Tongue (tissue), 2 donors: ENCODE data around the gene WNK2. TPM values are rescaled to one million over a fixed set of nuclear protein-coding genes. Genes with fewer than 3 reads are reported as not detected.
"Not testable (repeated sequence)": the region's sequence is repeated elsewhere in the genome, so short reads cannot be mapped to it uniquely, and the experiment has no call there.

Source experiments
- DNase-seq: peaks from one replicate; pipeline ENCODE4 v3.0.0-alpha.2; 2015
- total RNA-seq: library from RNA; depleted of rRNA; stranded (reverse); fragments of >200 nt; gene quantifications from one replicate; pipeline ENCODE4 v1.2.3, GENCODE V29; 2014

Gene WNK2
- total RNA-seq = 31.2 TPM

DNA sequence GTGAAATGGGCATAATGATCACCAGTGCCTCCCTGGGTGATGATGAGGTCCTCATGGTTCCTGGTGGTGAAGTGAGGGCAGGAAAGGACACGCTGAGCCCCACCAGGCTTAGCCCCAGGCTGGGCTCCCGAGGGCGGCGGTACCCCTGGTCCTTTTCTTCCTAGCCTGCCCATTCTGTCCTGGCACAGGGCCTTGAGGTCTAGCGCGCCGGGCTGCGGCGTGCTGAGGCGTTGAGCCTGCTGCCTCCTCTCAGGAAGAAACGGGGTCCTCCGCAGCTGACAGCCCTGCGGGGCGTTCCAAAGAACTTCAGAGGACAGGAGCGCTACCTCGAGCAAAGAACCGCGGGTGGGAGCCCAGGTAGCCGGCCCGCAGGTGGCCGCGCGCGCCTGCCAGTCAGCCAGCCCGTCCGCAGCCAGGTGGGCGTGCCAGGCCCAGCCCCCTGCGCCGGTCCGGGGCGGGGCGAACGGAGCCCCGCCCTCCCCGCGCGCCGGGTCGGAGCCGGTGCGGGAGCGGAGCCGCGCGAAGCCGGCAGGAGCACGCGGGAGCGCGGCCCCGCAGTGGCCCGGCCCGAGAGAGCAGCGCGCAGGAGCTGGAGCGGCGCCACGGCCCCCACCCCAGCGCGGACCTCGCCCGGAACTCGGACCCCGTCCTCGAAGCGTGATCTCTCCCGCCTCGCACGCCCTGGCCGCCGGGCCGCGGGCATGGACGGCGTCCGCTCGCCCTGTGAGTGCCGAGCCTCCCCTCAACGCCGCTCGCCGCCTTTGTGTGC is at the start of gene WNK2:
Gene WNK2, plus strand, starts transcription at position 477 of the 769 bp plus-strand sequence. CDS start 791 bp downstream, outside the sequence.
- DNase-seq = no peak

DNA sequence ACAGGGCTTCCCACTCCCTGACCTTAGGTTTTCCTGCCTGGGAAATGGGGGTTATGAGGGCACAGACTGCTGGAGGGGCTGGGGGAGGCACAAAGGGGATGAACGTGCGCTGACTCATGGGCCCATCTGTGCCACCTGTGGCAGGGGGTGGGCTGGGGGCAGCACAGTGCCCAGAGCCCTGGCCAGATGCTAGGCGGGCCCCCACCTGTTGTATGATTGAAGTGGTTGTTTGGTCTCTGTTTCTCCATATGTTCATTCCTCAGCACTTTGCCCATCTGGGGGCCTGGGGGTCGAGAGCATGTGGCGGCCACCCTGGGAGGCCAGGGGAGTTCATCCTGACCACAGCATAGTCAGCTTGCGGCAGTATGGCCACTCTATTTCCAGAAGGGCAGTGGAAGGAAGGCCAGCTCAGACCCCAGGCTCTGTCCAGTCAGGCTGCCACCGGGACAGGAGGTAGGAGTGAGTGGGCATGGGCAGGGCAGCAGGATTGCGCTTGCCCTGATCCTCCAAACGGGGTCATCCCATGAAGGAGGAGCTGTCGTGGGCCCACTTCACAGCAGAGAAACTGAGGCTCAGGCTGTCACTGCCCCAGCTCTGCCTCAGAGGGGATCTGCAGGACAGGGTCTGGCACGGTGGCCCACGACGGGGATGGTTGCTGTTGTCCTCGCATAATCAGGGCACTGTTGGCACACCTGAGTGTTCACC is 49.0 kb upstream of the WNK2 start:
- peak; percentile 45 for DNase-seq

DNA sequence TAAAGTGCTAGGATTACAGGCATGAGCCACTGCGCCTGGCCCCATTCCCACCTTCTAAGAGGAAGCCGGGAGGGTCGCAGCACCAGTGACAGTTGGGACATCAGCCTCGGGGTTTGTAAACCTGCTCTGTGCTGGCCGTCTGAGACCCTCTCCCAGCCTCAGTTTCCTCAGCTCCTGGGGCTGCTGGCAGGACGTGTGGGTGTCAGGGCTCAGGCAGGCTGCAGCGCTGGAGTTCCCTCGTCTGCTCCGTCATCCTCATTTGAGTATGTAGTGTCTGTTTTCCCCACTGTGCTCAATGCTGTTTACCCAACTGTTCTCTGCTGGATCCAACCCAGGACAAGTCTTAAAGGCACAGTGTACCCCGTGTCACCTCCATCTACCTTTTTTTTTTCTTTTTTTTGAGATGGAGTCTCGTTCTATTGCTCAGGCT is 47.9 kb upstream of the WNK2 start:
- peak; percentile 54 for DNase-seq

DNA sequence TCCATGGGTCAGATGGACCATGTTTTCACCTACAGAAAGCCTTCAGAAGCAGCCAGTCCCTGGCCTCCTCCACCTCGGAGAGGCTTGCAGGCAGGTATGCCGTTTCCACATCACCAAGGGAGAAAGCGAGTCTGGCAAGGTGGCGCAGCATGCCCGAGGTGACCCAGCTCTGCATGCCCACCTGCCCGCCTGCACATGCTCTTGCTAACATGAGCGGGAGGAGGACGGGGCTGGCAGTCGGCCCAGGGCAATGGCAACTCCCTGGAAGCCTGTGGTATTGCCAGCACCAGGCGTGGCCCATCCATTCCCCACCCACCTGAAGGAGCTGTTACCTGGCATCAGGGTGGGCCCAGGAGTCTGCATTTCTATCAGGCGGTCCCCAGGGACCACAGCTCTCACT is 46.6 kb upstream of the WNK2 start:
- DNase-seq = no peak

DNA sequence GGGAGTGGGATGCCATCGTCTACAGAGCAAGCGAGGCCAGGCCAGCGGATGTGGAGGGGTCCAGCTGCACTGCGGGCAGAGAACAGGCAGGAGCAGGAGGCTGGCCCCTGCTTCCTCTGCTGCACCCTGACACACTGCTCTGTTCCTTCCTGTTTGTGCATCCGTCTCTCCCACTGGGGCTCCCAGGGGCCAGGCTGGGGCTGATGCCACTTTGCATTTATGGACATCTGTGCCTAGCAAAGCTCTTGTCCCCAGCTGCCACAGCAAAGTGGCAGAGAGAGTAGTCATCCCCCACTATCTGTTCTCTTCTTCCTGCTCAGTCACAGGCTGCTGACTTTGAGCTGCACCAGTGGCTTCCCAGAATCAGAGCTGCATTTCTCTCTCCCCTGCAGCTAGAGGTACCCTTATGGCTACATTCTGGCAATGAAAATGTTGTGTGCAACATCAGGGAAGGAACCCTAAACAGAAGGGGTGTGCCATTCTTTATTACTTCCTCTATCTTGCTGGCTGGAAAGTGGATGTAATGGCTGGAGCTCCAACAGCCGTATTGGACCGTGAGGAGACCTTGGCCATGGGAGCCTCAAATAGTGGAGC is 45.7 kb upstream of the WNK2 start:
- DNase-seq = no peak

DNA sequence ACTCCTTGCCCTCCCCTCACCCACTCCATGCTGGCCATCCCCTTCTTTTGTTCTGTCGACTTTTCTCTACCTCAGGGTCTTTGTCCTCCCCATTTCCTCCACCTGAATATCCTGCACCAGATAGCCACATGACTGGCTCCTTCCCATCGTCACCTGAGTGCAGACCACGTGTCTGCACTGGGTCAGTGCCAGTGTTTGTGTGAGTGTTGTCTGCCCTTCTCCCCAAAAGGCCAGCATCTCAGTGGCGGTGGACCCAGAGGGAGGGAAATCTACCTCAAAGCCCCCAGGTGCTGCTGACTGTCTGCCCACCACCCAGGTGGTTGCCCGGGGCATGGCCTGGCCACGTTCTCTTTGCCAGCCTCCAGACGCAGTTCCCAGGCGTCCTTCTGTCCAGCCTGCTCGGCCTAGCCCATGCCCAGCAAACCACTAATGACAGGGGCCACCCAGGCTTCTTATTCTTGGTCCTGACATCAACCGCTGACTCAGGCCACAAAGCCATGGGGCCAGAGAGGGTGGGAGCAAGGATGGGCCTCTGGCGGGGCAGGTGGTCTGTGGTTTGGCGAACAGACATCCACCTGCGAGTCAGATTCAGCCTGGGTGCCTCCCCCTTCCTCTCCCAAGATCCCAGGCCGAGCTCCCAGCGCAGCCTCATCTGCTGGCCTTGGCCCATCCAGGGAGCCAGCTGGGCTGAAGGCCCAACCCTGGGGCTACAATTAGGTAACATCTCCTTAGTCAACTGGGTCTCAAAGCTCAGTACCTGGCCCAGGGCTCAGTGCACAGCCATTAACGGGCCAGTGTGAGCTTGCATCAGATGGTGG is 44.4 kb upstream of the WNK2 start:
- no peak for DNase-seq

DNA sequence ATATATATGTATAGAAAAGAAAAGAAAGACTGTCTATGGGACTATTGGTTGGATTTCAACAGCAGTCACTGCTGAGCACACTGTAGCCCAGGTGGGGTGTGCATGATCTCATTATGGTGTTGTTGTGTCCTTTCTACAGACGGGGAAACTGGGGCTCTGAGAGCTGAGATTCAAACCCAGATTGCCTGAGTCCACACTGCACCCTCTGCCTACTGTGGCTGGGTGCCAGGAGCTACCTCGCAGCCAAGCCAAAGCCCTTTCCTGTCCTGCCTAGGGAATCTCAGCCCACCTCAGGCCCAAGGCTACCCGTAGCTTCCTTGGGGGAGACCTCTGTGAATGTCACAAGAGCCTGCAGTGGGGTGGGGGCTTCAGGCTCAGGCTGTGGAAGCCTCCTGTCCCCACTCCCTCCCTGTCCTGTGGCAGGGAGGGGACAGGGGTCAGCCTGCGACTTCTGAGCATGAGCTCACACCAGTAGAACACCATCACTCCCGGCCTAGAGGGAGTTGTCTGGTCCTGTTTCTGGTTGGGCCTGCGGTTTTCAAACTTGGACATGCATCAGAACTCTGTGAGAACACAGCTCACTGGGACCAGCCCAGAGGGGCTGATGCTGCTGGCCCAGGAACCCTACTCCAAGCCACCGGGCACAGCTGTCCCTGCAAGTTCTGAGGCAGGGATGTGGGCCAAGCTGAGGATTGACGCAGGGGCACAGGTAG is 42.0 kb upstream of the WNK2 start:
- DNase-seq = peak; percentile 16

DNA sequence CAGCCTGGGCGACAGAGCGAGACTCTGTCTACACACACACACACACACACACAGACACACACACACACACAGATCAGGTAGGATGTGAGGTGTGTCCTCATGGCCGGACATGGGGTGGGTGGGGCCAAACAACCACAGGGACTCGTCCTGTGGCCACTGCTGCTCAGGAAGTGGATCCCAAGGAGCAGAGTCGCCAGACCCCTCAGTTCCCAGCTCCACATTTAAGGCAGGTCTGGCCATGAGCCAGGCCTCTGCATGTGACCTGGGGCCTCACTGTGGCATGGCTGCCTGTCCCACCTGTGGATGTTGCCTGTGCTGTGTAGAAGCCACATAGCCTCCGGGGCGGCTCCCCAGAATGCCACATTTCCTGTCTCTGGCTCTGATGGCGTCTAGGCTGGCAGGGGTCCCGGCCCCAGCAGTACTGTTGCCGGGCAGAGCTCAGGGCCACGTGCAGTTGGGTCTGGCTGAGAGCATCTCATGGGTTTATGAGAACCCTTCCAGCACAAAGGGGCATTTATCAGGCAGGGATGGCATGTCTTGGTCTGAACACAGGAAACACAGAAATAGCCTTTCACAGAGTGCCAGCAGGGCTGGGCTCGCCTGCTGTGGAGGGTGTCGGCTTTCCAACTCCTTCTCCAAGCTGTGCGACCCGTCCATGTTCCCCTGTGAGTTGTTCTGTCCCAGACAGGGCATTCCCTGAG is 40.0 kb upstream of the WNK2 start:
- DNase-seq = peak; percentile 87

DNA sequence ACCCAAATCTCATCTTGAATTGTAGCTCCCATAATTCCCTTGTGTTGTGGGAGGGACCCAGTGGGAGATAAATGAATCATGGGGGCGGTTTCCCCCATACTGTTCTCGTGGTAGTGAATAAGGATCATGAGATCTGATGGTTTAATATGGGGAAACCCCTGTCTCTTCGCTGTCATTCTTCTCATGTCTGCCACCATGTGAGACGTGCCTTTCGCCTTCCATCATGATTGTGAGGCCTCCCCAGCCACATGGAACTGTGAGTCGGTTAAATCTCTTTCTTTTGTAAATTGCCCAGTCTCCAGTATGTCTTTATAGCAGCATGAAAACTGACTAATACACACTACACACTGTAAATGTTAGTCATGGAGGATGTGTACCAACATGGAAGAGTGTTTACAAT is 37.2 kb upstream of the WNK2 start:
- DNase-seq = not testable (repeated sequence)

DNA sequence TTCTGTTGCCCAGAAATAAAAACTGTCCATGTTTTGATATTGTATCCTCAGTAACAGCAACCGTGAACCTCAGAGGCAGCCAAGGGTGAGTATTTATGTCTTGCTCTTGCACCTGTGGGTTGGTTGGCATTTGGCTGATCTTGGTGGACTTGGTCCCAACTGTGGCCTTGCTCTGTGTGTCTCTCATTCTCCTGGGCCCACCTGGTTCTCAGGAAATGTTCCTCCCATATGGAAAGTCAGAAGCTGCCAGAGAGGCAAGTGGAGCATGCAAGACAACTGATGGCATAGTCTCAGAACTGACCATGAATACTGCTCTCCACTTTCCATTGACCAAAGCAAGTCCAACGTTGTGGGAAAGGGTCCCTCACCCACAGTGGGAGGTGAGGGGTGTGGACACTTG is 36.3 kb upstream of the WNK2 start:
- DNase-seq = no peak

DNA sequence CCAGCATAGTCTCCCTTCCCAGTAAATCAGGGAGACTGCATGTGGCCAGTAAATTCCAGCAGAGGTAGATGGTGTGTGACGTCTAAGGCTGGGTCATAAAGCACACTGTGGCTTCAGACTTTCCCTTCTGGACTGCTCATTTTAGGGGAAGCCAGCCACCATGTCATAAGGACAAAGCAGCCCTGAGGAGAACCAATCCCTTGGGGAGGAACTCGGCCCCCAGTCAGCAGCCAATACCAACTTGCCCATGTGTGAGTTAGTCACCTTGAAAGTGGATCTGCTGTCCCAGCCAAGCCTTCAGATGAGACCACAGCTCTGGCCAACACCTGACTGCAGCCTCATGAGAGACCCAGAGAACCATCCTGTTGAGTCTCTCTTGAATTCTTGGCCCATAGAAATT is 35.2 kb upstream of the WNK2 start:
- DNase-seq = no peak

DNA sequence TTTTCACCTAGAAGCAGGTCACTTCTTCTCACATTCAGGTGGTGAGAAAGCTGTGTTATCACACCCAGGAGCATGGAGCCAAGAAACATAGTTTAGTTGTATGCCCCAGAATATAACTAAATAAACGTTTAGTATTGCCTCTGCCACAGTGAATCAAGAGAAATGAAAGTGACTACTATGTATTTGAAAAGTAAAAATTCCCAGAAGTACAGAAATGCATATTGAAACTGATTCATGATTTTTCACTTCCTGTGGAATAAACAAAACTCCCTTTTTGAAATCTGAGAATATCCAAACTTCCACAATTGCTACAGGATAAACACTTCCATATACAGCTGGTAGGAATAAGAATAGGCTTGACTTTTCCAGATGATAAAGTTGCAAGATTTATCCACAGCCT is 34.6 kb upstream of the WNK2 start:
- DNase-seq = no peak

DNA sequence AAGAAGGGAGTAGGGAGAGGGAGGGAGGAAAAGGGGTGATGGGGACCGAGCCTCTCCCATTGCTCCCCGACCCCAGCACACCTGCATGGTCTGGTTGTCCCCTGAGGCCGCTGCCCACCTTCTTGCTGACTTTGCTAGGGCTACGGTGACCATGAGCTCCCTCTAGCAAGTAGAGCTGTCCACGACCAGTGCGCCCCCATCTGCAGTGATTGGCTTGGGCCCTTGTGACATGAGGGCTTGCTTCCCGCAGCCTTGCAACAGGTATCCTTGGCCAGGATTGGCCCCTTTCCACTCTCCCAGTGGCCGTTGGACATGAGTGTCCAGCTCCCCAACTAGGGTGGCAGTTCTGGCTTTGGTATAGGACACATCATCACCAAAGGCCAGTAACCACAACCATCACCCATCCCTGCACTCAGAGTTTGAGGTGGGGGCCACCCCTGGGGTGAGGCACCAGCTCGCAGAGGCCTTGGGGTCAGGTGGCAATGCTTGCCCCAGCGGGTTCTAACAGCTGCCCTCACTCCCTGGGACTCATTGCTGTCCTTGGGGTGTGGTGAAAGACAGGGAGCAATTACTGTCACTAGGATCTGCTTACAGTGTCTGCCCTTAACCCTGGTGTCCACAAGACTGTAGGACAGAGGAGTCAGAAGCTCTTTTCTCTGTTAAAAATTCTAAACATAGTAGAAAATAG is 32.7 kb upstream of the WNK2 start:
- no peak for DNase-seq

DNA sequence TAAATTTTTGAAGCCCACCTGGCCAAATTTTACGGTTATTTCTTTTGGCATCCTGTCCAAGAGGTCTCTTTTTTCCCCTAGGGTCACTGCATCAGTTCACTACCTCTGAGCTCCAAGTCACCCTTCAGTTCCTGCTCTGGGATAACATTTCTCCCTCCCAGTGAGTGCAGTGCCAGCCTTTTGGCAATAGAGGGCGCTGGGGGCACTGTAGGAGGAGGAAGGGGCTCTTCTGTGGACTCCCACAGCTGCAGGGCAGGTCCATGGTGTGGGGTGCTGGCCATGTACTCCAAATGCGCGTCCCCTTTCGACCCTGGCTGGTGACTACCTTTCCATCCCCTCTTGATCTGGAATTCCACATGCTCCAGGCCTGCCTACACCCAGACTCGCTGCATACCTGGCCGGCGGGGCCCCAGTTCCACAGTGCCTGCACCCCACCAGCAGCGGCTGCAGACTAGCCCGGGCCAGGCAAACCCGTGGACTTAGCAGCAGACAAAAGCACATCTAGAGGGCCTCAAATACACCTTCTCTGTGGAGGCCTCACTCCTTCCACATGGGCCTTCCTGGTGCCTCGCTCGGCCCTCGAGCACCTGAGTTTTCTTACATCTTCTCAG is 29.5 kb upstream of the WNK2 start:
- DNase-seq = peak; percentile 48

DNA sequence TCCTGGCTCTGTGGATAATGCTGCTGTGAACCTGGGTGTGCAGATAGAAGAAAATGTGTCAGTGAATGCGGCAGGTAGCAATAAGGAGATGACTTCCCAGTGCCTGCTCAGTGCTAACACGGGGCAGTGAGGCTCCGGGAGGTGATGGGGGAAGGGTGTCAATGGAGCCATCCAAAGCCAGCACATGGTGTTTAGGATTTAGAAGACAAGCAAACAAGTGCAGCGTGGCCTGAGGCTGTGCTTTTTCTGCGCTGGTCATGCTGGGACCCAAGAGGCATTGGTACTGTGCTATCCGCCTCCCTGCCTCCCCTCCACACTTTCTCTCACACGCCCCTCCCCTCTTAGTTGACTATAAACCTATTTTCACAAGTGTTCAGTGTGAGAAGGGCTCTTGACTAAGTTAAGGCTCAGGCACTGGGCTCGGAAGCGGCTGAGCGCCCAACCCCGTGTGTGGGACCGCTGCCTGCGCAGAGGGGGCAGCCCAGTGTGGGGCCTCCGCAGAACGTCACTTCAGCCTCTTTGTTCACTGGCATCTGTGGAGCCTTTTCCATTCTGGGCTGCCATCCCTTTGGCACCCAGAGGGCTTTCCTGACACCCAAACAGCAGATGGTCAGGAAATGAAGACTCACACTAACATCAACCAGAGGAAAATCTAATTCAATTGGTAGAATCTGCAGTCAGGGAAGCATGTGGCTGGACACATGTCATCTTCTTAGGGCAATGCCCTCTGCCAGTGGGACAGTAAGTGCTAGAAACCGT is 28.0 kb upstream of the WNK2 start:
- DNase-seq = no peak

DNA sequence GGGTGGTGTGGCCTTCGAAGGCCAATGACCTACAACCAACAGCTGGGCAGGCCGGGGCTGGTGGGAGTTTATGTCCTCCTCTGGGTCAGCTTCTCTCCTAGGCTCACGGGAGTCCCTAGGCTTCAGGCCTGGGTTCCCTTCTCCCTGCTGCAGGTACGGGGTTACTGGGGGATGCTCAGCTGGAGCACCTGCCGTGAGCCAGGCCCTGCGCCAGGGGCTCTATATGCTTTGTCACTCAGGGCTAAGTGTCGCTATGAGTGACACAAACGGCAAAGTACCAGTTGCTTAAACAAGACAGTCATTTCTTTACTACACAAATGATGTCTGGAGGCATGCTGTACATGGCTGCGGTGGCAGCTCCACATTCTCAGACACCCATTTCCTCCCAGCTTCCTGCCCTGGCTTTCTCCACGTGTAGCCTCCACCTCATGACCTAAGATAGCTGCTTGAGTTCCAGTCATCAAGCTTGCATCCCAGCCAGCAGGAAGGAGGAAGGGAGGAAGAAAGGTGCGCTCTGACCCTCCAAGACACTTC is 27.4 kb upstream of the WNK2 start:
- no peak for DNase-seq

DNA sequence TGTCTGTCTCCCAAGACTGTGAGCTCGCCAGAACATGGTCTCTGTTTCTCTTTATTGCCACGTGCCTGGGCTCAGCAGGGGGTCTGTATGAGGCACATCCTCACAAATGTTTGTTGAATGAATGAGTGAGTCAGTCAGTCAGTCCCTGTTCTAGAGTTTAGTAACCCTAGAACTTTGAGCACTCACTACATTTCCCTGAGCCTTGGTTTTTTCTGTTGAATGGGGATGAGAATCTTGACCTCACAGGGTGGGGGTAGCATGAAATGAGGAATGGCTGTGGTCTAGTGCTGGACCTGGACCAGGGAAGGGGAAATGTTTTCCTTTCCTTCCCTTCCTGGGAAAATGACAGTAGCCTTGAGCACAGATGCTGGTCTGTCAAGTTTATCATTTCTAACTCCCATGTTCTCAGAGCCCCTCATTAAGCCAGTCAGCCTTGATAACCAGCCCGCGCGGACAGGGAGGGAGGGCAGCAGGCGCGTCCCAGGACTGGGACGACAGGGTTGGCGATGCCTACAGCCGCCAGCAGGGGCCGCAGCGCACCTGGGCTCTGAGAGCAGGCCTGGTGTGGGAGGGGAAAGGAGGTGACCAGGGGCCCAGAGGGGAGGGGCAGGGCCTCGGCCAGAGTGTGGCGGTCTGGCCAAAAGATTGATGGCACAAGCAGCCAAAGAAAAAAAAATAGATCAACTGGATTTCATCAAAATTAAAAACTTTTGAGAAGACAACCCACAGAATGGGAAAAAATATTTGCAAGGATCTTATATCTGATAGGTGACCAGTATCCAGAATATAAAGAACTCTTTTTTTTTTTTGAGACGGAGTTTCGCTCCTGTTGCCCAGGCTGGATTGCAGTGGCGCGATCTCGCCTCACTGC is 24.1 kb upstream of the WNK2 start:
- DNase-seq = peak; percentile 91
